IMR-90 (cell line): ENCODE data around the gene SDK1.

ENCODE experiments used
- CTCF ChIP-seq: conservative IDR thresholded peaks from 2 replicates; pipeline ENCODE4 v1.5.1; 2012; ENCODE audit warnings: mild to moderate bottlenecking, low read depth, low read length, improper control_type of control experiment
- MAZ ChIP-seq: IDR thresholded peaks from 2 replicates; pipeline ENCODE4 v1.6.1; 2012; ENCODE audit warnings: low read depth, mild to moderate bottlenecking, low read length, improper control_type of control experiment, moderate library complexity, borderline replicate concordance
- MXI1 ChIP-seq: IDR thresholded peaks from 2 replicates; pipeline ENCODE4 v1.6.1; 2012; ENCODE audit warnings: low read depth, mild to moderate bottlenecking, low read length, moderate library complexity, borderline replicate concordance
- POLR2A ChIP-seq: IDR thresholded peaks from 2 replicates; pipeline ENCODE4 v1.6.1; 2012; ENCODE audit warnings: mild to moderate bottlenecking, low read depth, low read length
- RCOR1 ChIP-seq: IDR thresholded peaks from 2 replicates; pipeline ENCODE4 v1.6.1; 2012; ENCODE audit warnings: mild to moderate bottlenecking, low read length, improper control_type of control experiment; ENCODE audit not compliant: insufficient replicate concordance
- RFX5 ChIP-seq: IDR thresholded peaks from 2 replicates; pipeline ENCODE4 v1.8.0; 2012; ENCODE audit warnings: low read depth, mild to moderate bottlenecking, low read length, moderate library complexity
- SMC3 ChIP-seq: fragments of 150-350 bp; IDR thresholded peaks from 2 replicates; pipeline ENCODE4 v1.6.1; 2016; ENCODE audit warnings: low read depth, mild to moderate bottlenecking, antibody characterized with exemption, low read length, moderate library complexity
- TF ChIP-seq, protein P1 (sequence below): fragments of 150-350 bp; IDR thresholded peaks from 2 replicates; pipeline ENCODE4 v1.6.1; 2016; ENCODE audit warnings: low read depth, mild to moderate bottlenecking, low read length, moderate library complexity, borderline replicate concordance
- TF ChIP-seq, protein P2 (sequence below): fragments of 150-350 bp; IDR thresholded peaks from 2 replicates; pipeline ENCODE4 v1.6.1; 2017; ENCODE audit warnings: mild to moderate bottlenecking, antibody characterized with exemption, low read length, low read depth

DNA sequence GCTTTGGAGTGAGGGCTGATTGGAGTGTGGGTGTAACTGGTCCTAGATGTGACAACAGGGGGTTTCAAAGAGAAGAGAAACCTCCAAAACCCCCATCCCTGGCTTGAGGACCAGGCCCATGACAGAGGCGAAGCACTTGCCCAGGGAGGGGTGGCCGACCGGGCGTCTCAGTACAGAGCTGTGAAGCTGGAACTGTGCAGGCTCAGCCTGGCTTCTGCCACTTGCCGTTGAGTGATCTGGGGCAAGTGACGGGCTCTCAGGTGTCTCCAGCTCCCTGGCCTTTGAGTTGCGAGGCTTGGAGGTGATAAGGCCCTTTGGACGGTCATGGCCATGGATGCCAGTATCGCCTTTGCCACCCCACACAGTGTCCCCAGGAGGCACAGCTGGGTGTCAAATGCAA, 849.7 kb downstream of the SDK1 start:
- TF ChIP-seq POLR2A = no peak
- no peak for TF ChIP-seq CTCF
- no peak for TF ChIP-seq SMC3
- TF ChIP-seq, protein P1, sequence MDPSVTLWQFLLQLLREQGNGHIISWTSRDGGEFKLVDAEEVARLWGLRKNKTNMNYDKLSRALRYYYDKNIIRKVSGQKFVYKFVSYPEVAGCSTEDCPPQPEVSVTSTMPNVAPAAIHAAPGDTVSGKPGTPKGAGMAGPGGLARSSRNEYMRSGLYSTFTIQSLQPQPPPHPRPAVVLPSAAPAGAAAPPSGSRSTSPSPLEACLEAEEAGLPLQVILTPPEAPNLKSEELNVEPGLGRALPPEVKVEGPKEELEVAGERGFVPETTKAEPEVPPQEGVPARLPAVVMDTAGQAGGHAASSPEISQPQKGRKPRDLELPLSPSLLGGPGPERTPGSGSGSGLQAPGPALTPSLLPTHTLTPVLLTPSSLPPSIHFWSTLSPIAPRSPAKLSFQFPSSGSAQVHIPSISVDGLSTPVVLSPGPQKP = no peak
- TF ChIP-seq, protein P2, sequence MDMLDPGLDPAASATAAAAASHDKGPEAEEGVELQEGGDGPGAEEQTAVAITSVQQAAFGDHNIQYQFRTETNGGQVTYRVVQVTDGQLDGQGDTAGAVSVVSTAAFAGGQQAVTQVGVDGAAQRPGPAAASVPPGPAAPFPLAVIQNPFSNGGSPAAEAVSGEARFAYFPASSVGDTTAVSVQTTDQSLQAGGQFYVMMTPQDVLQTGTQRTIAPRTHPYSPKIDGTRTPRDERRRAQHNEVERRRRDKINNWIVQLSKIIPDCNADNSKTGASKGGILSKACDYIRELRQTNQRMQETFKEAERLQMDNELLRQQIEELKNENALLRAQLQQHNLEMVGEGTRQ = no peak
- TF ChIP-seq RFX5 = no peak
- no peak for TF ChIP-seq MAZ
- TF ChIP-seq RCOR1 = no peak
- TF ChIP-seq MXI1 = no peak
